Tibial nerve (tissue), 4 donors: Measurements from ENCODE around the gene FBXL7.

Experiments used
- CTCF ChIP-seq, 5 experiments: fragments of 200-600 bp in 3 of 5; fragments of 450-650 bp in 2 of 5; sonication (generic) in 3 of 5; IDR thresholded peaks; one replicate each; pipeline ENCODE4 v1.5.1; 2016 to 2019; ENCODE audit warnings: antibody characterized with exemption in 5 of 5, mild to moderate bottlenecking in 3 of 5, moderate library complexity in 2 of 5
- EP300 ChIP-seq, 2 donors: sonication (generic); formaldehyde crosslinking; IDR thresholded peaks; one replicate each; pipeline ENCODE4 v1.6.1; 2017; ENCODE audit warnings: antibody characterized with exemption in 2 of 2, mild to moderate bottlenecking in 1 of 2
- POLR2A ChIP-seq, 2 donors: fragments of 450-650 bp; IDR thresholded peaks; one replicate each; pipeline ENCODE4 v1.6.1; 2017; ENCODE audit warnings: antibody characterized with exemption in 2 of 2, mild to moderate bottlenecking in 2 of 2, moderate library complexity in 2 of 2

- TF ChIP-seq CTCF (IDR thresholded peaks at IDR 0.05), result no peak
- no peak for TF ChIP-seq POLR2A (IDR thresholded peaks at IDR 0.05)
- TF ChIP-seq EP300 (IDR thresholded peaks at IDR 0.05), result no peak
Measured at GRCh38 chr5:15821506-15821905, 321.5 kb downstream of the FBXL7 start.
